ENCODE results near the gene RNPEPL1.
A peak's percentile ranks its signal among the peaks of the same experiment; 100 is the strongest.
"Not testable (repeated sequence)": the region's sequence is repeated elsewhere in the genome, so short reads cannot be mapped to it uniquely, and the experiment has no call there.

Gene RNPEPL1

GRCh38 chr2:240555541-240556250 is 12.6 kb upstream of the RNPEPL1 start:
- Mint-ChIP-seq H3K36me3 (peaks cover 51% of the 10 kb centered on the region), H3K27ac (no peak overlapping the region), H3K9me3 (peaks cover 9% of the 10 kb centered on the region), H3K27me3 (no peaks in the 10 kb centered on the region), H3K4me3 (no peak overlapping the region), H3K4me1 (peaks cover 38% of the 10 kb centered on the region)
- DNase-seq, result no peak
- CTCF ChIA-PET, result interaction anchor here (1.0 to 1.9 kb wide), 2 partner anchors 11 to 235 kb away, joined by 3 to 7 read pairs; no protein-coding TSS in a partner anchor

- peak; percentile 84 for DNase-seq
- H3K4me3 Mint-ChIP-seq, result no peak overlapping the region
- peak overlapping the region; percentile 28 for H3K27ac Mint-ChIP-seq
- CTCF ChIA-PET, result interaction anchor here (1.0 to 1.4 kb wide), 4 partner anchors 10 to 235 kb away, joined by 3 to 7 read pairs (median 4); no protein-coding TSS in a partner anchor
- H3K4me1 Mint-ChIP-seq, result peaks cover 43% of the 10 kb centered on the region
- peaks cover 45% of the 10 kb centered on the region for H3K36me3 Mint-ChIP-seq
- H3K27me3 Mint-ChIP-seq, result no peaks in the 10 kb centered on the region
- peaks cover 3% of the 10 kb centered on the region for H3K9me3 Mint-ChIP-seq
Observed at GRCh38 chr2:240556553-240557100, 11.7 kb upstream of the RNPEPL1 start.

DNA sequence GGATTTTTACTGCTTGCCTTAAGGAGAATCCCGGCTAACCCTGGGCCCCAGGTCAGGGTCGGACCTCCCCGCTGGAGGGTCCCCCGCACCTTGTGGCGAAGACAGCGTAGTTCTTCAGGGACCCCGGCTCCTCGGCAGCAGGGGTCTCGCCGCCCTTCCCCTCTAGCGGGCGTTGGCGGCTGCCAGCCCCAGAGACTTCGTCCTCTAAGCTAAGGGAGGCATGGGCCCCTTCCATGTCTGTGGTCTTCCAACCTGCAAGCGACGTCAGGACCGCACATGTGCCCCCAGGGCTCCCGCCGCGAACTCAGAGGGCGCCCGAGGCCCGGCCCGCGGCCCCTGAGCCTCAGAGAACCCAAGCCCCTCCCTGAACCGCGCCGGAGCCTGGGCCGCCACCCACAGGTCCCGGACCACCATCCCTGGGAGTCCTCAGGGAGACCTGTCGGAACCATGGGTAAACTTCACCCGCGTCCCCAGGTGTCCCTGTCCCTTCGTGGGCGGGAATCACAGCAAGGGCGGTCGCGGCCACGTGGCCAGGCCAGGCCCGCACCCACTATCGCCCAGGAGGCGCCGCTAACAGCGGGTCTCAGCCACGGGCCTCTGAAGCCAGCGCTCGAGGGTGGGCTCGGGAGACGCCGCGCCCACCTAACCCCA is 11.1 kb upstream of the RNPEPL1 start:
- no peak for DNase-seq
- Mint-ChIP-seq H3K9me3 (no peaks in the 10 kb centered on the region), H3K27ac (peak overlapping the region; percentile 28), H3K27me3 (no peaks in the 10 kb centered on the region), H3K4me3 (no peak overlapping the region), H3K36me3 (peaks cover 42% of the 10 kb centered on the region), H3K4me1 (peaks cover 44% of the 10 kb centered on the region)
- CTCF ChIA-PET, result interaction anchor here (1.0 to 1.4 kb wide), 3 partner anchors 9 to 46 kb away, joined by 3 to 7 read pairs (median 4); no protein-coding TSS in a partner anchor

DNA sequence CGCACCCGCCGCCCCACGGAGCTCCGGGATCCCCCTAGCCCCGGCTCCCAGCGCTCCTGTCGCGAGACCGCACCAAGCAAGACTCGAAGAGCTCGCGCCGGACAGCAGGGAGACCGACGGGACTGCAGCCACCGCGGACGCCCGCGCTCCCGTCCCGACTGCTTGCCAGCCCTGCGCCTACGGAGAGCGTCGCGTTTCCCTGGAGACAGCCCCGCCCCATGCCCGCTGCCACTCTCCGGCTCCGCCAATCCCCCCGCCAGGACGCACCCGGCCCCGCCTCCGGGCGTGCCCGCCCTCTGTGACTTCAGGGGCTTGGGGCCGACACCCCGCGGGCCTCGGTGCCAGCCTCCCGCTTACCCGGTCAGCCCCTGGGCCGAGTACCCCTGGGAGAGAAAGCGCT is 10.5 kb upstream of the RNPEPL1 start, which contains the start of gene ANKMY1:
TSS of gene ANKMY1 (minus strand) at position 181 of the 400 bp plus-strand sequence. CDS start 653 bp downstream, outside the sequence.
- Mint-ChIP-seq H3K36me3 (peaks cover 46% of the 10 kb centered on the region), H3K4me1 (peaks cover 50% of the 10 kb centered on the region), H3K27ac (peak within 1 kb of the TSS; percentile 28)

DNA sequence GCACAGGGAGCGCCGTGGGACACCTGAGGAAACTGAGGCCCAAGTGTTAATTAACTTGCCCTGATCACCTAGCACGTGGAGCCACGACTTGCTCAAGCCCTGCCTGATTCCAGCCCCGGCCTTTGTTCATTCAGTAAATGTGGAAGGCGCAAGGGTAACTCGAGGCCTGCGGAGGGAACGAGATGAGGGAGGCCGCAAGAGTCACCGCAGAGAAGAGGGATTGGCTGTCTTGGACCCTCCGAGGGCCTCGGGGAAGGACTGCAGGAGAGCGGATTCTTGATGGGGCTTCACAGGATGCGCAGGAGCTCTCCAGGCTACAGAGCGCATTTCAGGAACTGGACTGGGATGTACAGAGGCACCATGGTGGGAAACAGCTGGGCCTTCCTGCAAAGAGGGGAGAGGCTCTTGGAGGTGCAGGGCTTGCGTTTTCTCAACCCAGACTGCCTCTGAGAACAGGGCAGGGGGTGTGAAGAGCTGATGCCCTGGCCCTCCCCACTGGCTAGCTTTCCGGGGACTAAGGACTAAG is 10.0 kb upstream of the RNPEPL1 start:
- peaks cover 55% of the 10 kb centered on the region for H3K4me1 Mint-ChIP-seq
- CTCF ChIA-PET, result interaction anchor here (1.2 kb wide), 1 partner anchor 44 kb away, joined by 3 read pairs; no protein-coding TSS in a partner anchor

More for the DNA sequence above, 10.5 kb upstream of the RNPEPL1 start, which contains the start of gene ANKMY1:
- CTCF ChIA-PET, result interaction anchor here (1.2 to 1.4 kb wide), 2 partner anchors 8 to 44 kb away, joined by 3 to 7 read pairs; no protein-coding TSS in a partner anchor
- peak; percentile 78 for DNase-seq
- Mint-ChIP-seq H3K27me3 (no peaks in the 10 kb centered on the region), H3K9me3 (no peaks in the 10 kb centered on the region), H3K4me3 (peak within 1 kb of the TSS; percentile 80)

DNA sequence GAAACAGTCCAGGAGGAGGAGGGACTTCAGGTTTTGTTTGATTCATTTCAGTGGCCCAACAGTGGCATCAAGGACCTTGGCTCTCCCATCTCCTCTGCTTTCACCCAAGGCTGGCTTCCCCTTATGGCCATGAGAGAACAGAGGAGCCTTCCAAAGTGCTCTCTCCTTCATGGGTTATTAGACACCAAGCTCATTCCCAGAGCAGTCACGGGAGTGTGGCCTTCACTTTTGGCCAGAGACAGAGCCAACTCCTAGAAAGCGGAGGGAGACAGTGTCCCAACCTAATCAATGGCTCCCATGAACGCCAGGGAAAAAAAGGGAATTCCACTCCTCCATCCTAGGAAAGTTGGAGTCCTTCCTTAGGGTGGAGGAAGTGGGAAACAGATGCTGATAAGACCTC is 9.0 kb upstream of the RNPEPL1 start:
- CTCF ChIA-PET, result no interaction called here
- peaks cover 65% of the 10 kb centered on the region for H3K4me1 Mint-ChIP-seq
- peaks cover 54% of the 10 kb centered on the region for H3K36me3 Mint-ChIP-seq
- H3K27ac Mint-ChIP-seq, result no peak overlapping the region
- H3K9me3 Mint-ChIP-seq, result no peaks in the 10 kb centered on the region
- DNase-seq, result no peak
- H3K4me3 Mint-ChIP-seq, result peak overlapping the region; percentile 80
- H3K27me3 Mint-ChIP-seq, result no peaks in the 10 kb centered on the region

More for the DNA sequence above, 10.0 kb upstream of the RNPEPL1 start:
- DNase-seq, result peak; percentile 18
- Mint-ChIP-seq H3K27me3 (no peaks in the 10 kb centered on the region), H3K4me3 (peak overlapping the region; percentile 80), H3K27ac (no peak overlapping the region), H3K9me3 (no peaks in the 10 kb centered on the region), H3K36me3 (peaks cover 46% of the 10 kb centered on the region)

- Mint-ChIP-seq H3K4me1 (peaks cover 73% of the 10 kb centered on the region), H3K4me3 (peak within 1 kb of the TSS; percentile 82), H3K27ac (peak within 1 kb of the TSS; percentile 90), H3K9me3 (no peaks in the 10 kb centered on the region), H3K36me3 (peaks cover 55% of the 10 kb centered on the region), H3K27me3 (no peaks in the 10 kb centered on the region)
- DNase-seq, result peak; percentile 93
- CTCF ChIA-PET, result interaction anchor here (7.9 kb wide), 1 partner anchor 24 kb away, joined by 100 read pairs; the partner anchor contains the start of gene CAPN10
Observed at GRCh38 chr2:240560084-240560479, 8.2 kb upstream of the RNPEPL1 start, which contains the start of gene DUSP28. TSS of gene DUSP28 (plus strand) at chr2:240560357. CDS start at chr2:240560685, 328 bp downstream.

DNA sequence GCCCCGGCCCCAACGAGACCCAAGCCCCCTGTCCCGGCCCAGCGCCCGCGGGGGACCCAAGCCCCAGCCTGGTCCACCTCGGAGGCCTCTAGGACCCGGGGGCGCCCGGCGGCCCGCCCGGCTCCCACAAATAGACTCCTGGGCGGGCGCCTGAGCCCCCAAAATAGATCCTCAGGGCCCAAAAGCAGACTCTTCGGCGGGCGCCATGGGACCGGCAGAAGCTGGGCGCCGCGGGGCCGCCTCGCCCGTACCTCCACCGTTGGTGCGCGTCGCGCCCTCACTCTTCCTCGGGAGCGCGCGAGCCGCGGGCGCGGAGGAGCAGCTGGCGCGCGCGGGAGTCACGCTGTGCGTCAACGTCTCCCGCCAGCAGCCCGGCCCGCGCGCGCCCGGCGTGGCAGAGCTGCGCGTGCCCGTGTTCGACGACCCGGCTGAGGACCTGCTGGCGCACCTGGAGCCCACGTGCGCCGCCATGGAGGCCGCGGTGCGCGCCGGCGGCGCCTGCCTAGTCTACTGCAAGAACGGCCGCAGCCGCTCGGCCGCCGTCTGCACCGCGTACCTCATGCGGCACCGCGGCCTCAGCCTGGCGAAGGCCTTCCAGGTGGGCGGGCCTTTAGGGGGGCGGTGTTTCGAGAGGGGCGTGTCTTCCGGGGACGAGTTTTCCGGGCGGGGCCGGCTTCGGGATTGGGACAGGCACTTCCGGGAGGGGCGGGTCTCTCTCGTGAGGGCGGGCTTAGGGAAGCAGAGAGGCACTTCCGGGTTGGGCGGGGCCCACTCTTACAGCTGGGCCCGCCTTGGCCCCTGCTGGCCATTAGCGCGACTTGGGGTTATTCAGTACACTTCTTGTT is 7.6 kb upstream of the RNPEPL1 start:
- Mint-ChIP-seq H3K36me3 (peaks cover 58% of the 10 kb centered on the region), H3K27me3 (no peaks in the 10 kb centered on the region), H3K4me1 (peaks cover 79% of the 10 kb centered on the region), H3K4me3 (peak overlapping the region; percentile 82), H3K9me3 (no peaks in the 10 kb centered on the region), H3K27ac (peak overlapping the region; percentile 90)
- peak; percentile 100 for DNase-seq
- CTCF ChIA-PET, result interaction anchor here (1.5 to 7.9 kb wide), 2 partner anchors 24 to 46 kb away, joined by 4 to 100 read pairs; partner anchors contain the start of gene CAPN10

- peak; percentile 27 for DNase-seq
- no peaks in the 10 kb centered on the region for H3K27me3 Mint-ChIP-seq
- CTCF ChIA-PET, result interaction anchor here (0.7 to 7.9 kb wide), 3 partner anchors 23 to 48 kb away, joined by 3 to 100 read pairs (median 4); partner anchors contain the start of gene CAPN10
Observed at GRCh38 chr2:240561325-240561971, 6.8 kb upstream of the RNPEPL1 start.

GRCh38 chr2:240563231-240563630 is 5.1 kb upstream of the RNPEPL1 start:
- H3K27ac Mint-ChIP-seq, result not testable (repeated sequence)
- H3K36me3 Mint-ChIP-seq, result peaks cover 51% of the 10 kb centered on the region

More at GRCh38 chr2:240561325-240561971, 6.8 kb upstream of the RNPEPL1 start:
- H3K4me3 Mint-ChIP-seq, result peak overlapping the region; percentile 82
- peaks cover 57% of the 10 kb centered on the region for H3K36me3 Mint-ChIP-seq
- H3K4me1 Mint-ChIP-seq, result peaks cover 78% of the 10 kb centered on the region
- H3K27ac Mint-ChIP-seq, result peak overlapping the region; percentile 90
- H3K9me3 Mint-ChIP-seq, result no peaks in the 10 kb centered on the region

GRCh38 chr2:240563951-240564560 is 4.2 kb upstream of the RNPEPL1 start:
- H3K4me1 Mint-ChIP-seq, result peaks cover 63% of the 10 kb centered on the region
- H3K27me3 Mint-ChIP-seq, result no peaks in the 10 kb centered on the region
- CTCF ChIA-PET, result interaction anchor here (1.2 to 7.9 kb wide), 5 partner anchors 12 to 57 kb away, joined by 4 to 100 read pairs (median 10); partner anchors contain the start of gene CAPN10
- peak; percentile 15 for DNase-seq
- peak overlapping the region; percentile 91 for H3K4me3 Mint-ChIP-seq
- no peaks in the 10 kb centered on the region for H3K9me3 Mint-ChIP-seq
- H3K27ac Mint-ChIP-seq, result peak overlapping the region; percentile 95
- peaks cover 43% of the 10 kb centered on the region for H3K36me3 Mint-ChIP-seq

More at GRCh38 chr2:240563231-240563630, 5.1 kb upstream of the RNPEPL1 start:
- not testable (repeated sequence) for H3K27me3 Mint-ChIP-seq, H3K9me3 Mint-ChIP-seq, H3K4me3 Mint-ChIP-seq
- CTCF ChIA-PET, result interaction anchor here (1.2 to 7.9 kb wide), 2 partner anchors 21 to 49 kb away, joined by 4 to 100 read pairs; partner anchors contain the start of gene CAPN10
- peak; percentile 7 for DNase-seq
- peaks cover 71% of the 10 kb centered on the region for H3K4me1 Mint-ChIP-seq
